Panc1 (cell line): ENCODE measurements around the gene CPHXL2.

Experiments used
- CTCF ChIP-seq: fragments of 450-650 bp; IDR thresholded peaks from 2 replicates; pipeline ENCODE4 v1.5.1; 2017; ENCODE audit warnings: mild to moderate bottlenecking
- REST ChIP-seq, 2 experiments: IDR thresholded peaks; 2 replicates each; pipeline ENCODE4 v1.6.1; 2011 to 2012; ENCODE audit warnings: low read depth in 2 of 2, control low read depth in 1 of 2, low read length in 1 of 2, mild to moderate bottlenecking in 1 of 2, moderate library complexity in 1 of 2; ENCODE audit not compliant: insufficient read depth in 1 of 2

- TF ChIP-seq CTCF (no peak), REST (IDR thresholded peaks at IDR 0.05; ENCODE audit: insufficient read depth in 1 of 2, low read depth in 2 of 2, low read length in 1 of 2) (no peak)
These were observed 2.6 kb upstream of the CPHXL2 start for GRCh38 chr16:75679366-75679765.
